Measurements from ENCODE around the gene CORO6.

The CORO6 gene

DNA sequence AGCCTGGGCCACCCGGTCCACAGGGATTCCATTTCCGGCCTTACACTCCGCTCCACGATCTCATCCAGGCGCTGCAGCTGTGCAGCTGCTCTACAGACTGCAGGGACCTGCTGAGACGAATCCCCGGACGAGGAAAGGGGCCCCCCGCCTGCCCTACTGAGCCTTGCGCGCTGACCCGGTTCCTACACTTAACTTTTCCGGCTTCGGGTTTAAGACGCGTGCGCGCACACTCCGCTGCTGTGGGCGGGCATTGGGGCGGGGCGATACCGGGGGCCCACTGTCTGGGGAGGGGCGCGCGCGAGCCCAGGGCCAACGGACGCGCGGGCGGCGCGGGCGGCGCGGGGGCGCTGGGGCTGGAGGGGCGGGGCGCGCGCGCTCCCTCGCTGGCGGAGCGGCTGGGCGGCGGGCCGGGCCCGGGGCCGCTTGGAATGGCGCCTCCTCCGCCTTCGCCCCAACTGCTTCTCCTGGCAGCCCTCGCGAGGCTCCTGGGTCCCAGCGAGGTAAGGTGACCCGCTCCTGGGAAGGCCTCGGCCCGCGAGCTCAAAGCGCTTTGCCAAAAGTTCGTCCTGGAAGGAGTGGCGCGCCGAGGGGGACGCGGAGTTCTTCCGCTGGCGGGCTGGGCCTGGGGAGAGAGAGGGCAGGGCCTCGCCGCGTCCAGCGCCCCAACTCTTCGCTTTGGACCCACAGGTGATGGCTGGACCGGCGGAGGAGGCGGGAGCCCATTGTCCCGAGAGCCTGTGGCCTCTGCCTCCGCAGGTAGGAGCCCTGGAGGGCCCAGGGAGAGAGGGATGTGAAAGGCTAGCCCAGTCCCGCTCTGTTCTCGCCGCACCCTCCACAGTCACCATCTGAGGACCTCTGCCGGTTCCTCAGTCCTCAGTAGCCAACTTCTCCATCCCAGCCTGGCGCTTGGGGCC, 54.1 kb downstream of the CORO6 start, which contains the start of gene TP53I13:
Gene TP53I13 (plus strand): TSS at position 371 of the 914 bp plus-strand sequence. CDS start 58 bp downstream, at position 429.
- Histone ChIP-seq H3K9me3 (ENCODE audit: control insufficient read depth, insufficient read depth, low read length) (no peaks in the 10 kb centered on the region), H3K27me3 (ENCODE audit: control insufficient read depth, insufficient read depth, low read length) (peaks cover 45% of the 10 kb centered on the region), H3K36me3 (ENCODE audit: control insufficient read depth, insufficient read depth, low read length) (no peaks in the 10 kb centered on the region), H3K4me1 (ENCODE audit: control insufficient read depth, insufficient read depth, low read length) (peaks cover 10% of the 10 kb centered on the region), H3K27ac (ENCODE audit: low read depth, low read length) (peak within 1 kb of the TSS; percentile 64), H3K9ac (ENCODE audit: low read depth, low read length) (peak within 1 kb of the TSS; percentile 70), H3K4me3 (ENCODE audit: low read depth, low read length) (peak within 1 kb of the TSS; percentile 85)

DNA sequence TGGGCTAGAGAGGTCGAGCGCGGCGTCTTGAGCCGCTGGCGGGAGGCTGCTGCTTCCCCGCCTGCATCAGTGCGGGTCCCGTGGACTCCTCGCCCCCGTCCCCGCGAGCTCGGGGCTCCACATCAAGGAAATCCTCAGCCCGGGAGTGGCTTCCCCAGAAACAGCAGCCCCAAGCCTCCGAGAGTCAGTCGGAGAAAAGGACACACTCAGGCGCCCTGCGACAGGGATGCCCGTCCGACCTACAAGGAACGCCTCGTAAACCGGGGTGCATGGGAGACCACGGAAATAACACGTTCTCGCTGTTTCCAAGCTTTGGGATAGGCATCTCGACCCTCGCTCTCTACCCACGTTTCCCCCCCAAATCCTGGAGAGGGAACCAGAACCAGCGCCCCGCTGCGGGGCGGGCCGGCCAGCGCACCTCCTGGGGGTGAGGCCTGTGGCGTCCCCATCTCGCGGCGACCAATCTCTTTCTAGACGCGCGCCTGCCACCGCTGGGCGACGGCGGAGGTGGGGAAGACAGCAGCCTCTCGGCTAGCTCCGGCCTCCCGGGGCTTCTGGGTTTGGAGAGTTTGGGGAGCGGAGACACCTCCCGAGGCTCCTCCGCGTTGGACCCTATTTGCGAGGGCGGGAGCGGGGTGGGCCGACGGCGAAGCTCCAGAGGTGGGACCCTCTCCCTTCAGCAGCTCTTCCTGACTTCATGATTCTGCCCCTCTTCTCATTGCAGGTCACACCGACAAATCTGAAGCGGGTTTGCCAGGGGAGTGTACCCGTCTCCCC, 55.0 kb downstream of the CORO6 start:
- Histone ChIP-seq H3K9ac (ENCODE audit: low read depth, low read length) (no peak overlapping the region), H3K9me3 (ENCODE audit: control insufficient read depth, insufficient read depth, low read length) (no peaks in the 10 kb centered on the region), H3K4me1 (ENCODE audit: control insufficient read depth, insufficient read depth, low read length) (peaks cover 10% of the 10 kb centered on the region), H3K27me3 (ENCODE audit: control insufficient read depth, insufficient read depth, low read length) (peaks cover 45% of the 10 kb centered on the region), H3K27ac (ENCODE audit: low read depth, low read length) (peak overlapping the region; percentile 64), H3K4me3 (ENCODE audit: low read depth, low read length) (peak overlapping the region; percentile 85), H3K36me3 (ENCODE audit: control insufficient read depth, insufficient read depth, low read length) (no peaks in the 10 kb centered on the region)

DNA sequence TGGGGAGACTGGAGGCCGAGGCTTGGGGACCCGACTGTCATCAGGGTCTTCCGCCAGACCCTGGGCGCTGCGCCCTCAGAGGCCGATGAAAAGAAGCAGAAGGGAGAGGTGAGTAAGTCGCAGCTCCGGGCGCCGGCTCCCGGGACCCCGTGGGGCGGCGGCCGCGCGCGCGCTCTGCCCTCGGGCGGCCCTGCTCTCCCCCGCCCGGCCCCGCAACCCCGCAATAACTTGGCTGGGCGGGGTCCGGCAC, 55.5 kb downstream of the CORO6 start:
- H3K27ac ChIP-seq (ENCODE audit: low read depth, low read length): no peak overlapping the region
- peaks cover 10% of the 10 kb centered on the region for H3K4me1 ChIP-seq (ENCODE audit: control insufficient read depth, insufficient read depth, low read length)
- peak overlapping the region; percentile 85 for H3K4me3 ChIP-seq (ENCODE audit: low read depth, low read length)
- peaks cover 45% of the 10 kb centered on the region for H3K27me3 ChIP-seq (ENCODE audit: control insufficient read depth, insufficient read depth, low read length)
- H3K9me3 ChIP-seq (ENCODE audit: control insufficient read depth, insufficient read depth, low read length): no peaks in the 10 kb centered on the region
- H3K9ac ChIP-seq (ENCODE audit: low read depth, low read length): no peak overlapping the region
- H3K36me3 ChIP-seq (ENCODE audit: control insufficient read depth, insufficient read depth, low read length): no peaks in the 10 kb centered on the region

DNA sequence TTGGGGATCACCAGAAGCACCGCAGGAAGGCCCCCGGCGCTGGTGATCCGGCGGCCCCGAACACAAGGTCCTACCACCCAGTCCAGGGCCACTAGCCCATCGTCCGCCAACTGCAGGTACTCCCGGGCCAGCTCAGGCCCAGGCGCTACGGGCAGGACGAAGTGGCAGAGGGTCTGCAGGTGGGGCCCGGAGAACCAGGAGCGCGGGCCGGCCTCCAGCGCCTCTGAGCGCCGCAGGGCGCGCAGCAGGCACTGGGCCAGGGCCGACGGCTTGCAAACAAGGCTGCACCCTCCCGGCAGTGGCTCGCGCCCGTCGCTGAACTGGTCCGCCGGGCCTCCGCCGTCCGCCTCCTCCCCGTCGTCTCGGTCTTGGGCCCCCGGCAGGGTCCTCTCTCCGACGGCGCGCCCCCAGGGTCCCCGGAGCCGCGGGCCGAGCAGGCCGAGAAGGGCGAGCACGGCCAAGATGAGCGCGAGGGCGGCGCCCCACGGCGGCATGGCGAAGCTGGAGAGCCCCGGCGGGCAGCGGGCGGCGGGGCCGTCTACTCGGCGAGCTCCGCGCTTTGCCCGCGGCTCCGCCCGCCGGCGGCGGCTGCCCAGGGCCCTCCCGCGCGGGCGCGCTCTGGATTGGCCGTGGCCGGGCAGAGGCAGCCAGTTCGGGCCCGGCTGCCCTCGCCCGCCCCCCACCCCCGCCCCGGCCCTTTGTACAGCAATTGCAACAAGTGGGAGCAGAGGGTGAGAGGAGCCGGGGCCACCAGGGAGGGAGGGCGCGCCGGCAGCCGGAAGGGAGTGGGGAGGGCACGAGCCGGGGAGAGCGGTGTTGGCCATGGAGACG, 56.0 kb downstream of the CORO6 start, which contains the start of gene ABHD15:
Gene ABHD15 (minus strand): TSS at position 565 of the 831 bp plus-strand sequence. CDS start 71 bp downstream, at position 494.
- Histone ChIP-seq H3K9ac (ENCODE audit: low read depth, low read length) (no peak within 1 kb of the TSS), H3K9me3 (ENCODE audit: control insufficient read depth, insufficient read depth, low read length) (no peaks in the 10 kb centered on the region), H3K4me3 (ENCODE audit: low read depth, low read length) (peak within 1 kb of the TSS; percentile 85), H3K27me3 (ENCODE audit: control insufficient read depth, insufficient read depth, low read length) (peaks cover 45% of the 10 kb centered on the region), H3K4me1 (ENCODE audit: control insufficient read depth, insufficient read depth, low read length) (peaks cover 10% of the 10 kb centered on the region), H3K36me3 (ENCODE audit: control insufficient read depth, insufficient read depth, low read length) (no peaks in the 10 kb centered on the region), H3K27ac (ENCODE audit: low read depth, low read length) (no peak within 1 kb of the TSS)

- Histone ChIP-seq H3K27ac (ENCODE audit: low read depth, low read length) (no peak overlapping the region), H3K36me3 (ENCODE audit: control insufficient read depth, insufficient read depth, low read length) (no peaks in the 10 kb centered on the region), H3K27me3 (ENCODE audit: control insufficient read depth, insufficient read depth, low read length) (peaks cover 45% of the 10 kb centered on the region), H3K4me3 (ENCODE audit: low read depth, low read length) (peak overlapping the region; percentile 85), H3K9ac (ENCODE audit: low read depth, low read length) (no peak overlapping the region), H3K9me3 (ENCODE audit: control insufficient read depth, insufficient read depth, low read length) (no peaks in the 10 kb centered on the region), H3K4me1 (ENCODE audit: control insufficient read depth, insufficient read depth, low read length) (peaks cover 10% of the 10 kb centered on the region)
Measured at GRCh38 chr17:29565643-29566472, 56.9 kb downstream of the CORO6 start.

All from HUES48 (cell line).